AG09319 (cell line): ENCODE measurements around the gene CHST2.

Experiments used
- DNase-seq: peaks from one replicate; pipeline ENCODE4 v3.0.0-alpha.2; 2010; ENCODE audit warnings: low read depth; ENCODE audit errors: extremely low read depth
- TF ChIP-seq, protein P1 (sequence below): IDR thresholded peaks from 2 replicates; pipeline ENCODE4 v1.5.1; 2011; ENCODE audit warnings: low read depth, mild to moderate bottlenecking, inconsistent platforms, low read length, moderate library complexity

The CHST2 gene

DNA sequence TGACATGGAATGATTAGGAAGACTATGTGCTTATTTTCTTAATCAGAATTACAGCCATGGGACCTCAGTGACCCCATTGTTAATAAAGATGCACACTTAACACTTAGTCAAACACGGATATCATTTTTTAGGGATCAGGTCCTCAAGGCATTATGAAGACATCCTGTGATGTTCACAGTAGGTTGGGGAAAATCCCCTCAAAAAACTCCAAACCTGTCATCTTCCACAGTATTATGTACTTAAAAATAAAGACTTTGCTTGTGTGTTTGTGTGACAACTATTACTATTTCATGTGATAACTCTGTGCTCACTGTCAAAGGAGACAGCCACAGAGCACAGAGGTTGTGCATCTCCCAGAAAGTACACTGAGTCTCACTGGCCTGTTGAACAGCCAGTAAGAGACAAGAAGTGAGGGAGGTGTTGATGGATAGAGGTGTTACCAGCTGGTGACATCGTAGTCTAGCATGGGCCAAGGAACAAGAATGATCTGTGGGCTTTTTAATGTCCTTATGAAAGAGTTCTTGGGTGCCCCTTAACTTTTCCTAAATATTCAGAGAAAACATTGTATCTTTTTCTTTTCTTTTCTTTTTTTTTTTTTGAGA lies 18.0 kb downstream of the CHST2 start:
- DNase-seq = no peak
- TF ChIP-seq, protein P1, sequence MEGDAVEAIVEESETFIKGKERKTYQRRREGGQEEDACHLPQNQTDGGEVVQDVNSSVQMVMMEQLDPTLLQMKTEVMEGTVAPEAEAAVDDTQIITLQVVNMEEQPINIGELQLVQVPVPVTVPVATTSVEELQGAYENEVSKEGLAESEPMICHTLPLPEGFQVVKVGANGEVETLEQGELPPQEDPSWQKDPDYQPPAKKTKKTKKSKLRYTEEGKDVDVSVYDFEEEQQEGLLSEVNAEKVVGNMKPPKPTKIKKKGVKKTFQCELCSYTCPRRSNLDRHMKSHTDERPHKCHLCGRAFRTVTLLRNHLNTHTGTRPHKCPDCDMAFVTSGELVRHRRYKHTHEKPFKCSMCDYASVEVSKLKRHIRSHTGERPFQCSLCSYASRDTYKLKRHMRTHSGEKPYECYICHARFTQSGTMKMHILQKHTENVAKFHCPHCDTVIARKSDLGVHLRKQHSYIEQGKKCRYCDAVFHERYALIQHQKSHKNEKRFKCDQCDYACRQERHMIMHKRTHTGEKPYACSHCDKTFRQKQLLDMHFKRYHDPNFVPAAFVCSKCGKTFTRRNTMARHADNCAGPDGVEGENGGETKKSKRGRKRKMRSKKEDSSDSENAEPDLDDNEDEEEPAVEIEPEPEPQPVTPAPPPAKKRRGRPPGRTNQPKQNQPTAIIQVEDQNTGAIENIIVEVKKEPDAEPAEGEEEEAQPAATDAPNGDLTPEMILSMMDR = no peak

DNA sequence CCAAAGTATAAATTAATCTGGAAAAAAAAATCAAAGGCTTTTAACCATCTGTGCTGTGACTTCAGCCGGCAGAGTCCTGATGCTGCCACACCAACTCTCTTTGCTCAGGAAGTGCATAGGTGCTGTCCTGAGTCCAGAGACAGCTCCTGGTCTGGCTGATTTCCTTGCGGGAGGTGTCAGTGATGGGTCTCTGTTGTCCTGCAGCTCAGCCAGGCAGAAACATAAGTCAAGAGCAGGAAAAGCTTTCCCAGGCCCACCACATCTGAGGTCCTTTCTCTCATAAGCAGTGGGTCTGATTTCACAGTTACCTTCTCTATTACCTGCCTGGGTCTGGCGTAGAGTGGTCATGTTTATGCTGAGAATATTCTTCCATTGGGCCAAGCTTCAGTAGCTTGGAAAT lies 19.4 kb downstream of the CHST2 start:
- no peak for DNase-seq
- TF ChIP-seq, protein P1 = no peak

DNA sequence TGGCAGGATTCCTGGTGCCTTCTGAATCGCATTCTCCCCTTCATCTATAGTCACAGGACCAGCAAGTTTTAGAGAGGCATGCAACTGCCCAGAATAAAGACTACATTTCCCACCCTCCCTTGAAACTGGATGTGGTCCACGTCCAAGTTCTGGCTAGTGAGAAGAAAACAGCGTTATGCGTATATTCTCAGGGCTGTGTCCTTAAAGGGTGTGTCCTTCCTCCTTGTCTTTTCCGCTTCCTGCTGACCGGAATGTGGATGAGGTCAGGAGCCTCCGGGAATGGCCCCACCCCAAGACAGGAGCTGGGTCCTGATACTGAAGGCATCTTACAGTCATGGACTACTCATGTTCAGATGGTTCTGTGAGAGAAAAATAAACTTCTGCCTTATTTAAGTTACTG lies 20.2 kb downstream of the CHST2 start:
- no peak for DNase-seq
- TF ChIP-seq, protein P1 = no peak

DNA sequence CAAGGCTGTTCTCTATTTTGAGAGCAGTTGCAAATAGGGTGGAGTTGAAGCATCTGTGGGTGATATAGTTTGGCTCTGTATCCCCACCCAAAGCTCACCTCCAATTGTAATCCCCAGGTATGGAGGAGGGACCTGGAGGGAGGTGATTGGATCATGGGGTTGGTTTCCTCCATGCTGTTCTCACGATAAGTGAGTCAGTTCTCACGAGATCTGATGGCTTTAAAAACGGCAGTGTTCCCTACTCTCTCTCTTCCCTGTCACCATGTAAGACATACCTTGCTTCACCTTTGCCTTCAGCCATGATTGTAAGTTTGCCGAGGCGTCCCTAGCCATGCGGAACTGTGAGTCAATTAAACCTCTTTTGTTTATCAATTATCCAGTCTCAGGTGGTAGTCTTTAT lies 21.0 kb downstream of the CHST2 start:
- DNase-seq = no peak

DNA sequence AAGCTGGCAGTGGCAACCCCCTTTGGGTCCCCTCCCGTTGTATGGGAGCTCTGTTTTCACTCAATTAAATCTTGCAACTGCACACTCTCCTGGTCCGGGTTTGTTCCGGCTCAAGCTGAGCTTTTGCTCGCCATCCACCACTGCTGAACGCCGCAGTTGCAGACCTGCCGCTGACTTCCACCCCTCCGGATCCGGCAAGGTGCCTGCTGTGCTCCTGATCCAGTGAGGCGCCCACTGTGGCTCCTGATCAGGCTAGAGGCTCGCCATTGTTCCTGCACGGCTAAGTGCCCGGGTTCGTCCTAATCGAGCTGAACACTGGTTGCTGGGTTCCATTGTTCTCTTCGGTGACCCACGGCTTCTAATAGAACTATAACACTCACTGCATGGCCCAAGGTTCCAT lies 22.8 kb downstream of the CHST2 start:
- DNase-seq = no peak
- TF ChIP-seq, protein P1 = no peak

More for the DNA sequence above, 21.0 kb downstream of the CHST2 start:
- TF ChIP-seq, protein P1 = no peak

DNA sequence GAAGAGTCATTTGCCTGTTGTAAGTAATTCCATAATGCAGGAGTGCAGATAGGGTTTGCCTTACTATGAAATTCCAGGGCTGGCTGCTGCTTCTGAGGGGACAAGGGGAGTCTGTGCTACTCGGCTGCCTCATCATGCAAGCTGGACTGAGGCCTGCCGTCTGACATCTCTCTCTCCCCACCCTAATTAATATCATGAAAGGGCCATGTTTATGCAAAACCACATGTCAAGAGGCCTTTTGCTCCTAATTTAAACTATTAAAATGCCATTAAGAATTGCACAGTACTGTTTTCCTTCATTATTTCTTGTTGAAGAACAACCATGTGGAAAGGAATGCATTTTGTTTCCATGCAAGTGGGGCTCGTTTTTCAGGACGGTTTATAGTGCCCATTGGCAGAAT lies 26.3 kb downstream of the CHST2 start:
- no peak for DNase-seq
- TF ChIP-seq, protein P1 = no peak

DNA sequence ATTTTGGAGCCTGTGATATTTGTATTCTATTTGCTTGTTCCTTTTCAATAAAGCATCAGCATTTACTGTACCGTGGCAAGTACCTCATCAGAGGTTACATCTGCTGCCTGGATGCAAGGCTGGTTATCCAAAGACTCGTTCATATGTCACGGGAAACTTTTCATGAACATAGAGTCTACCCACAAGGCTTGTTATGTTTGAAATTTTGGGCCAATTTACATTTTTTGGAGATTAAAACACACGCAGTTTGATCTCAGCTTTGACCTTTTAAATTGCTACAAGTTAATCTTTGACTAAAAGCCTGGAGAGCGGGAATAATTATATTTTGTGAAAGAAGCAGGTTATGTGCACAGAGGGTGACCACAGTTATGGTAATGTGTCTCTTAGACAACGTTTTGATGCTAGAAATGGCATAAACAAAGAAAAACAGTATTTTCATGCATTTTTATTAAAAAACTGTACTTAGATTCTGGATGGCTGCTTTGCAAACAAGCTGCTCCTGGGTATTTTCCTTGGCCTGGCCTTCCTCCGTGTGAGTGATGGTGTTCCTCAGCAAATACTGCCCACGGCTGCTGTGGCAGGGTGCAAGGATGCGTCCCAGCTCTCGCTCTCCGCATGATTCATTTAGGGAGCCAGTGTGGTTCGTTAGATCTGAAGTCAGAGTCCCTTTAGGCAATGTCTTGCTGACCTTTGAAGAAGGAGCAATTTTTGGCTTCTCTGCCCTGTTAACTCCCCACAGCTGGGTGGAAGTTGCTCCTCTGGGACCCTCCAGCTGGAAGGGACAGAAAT lies 27.1 kb downstream of the CHST2 start:
- TF ChIP-seq, protein P1 = no peak
- no peak for DNase-seq
